Ovary (tissue), 9 donors: ENCODE data around the gene MKRN2OS. TPM values are rescaled to one million over a fixed set of nuclear protein-coding genes. Genes with fewer than 3 reads are reported as not detected.
"Not testable (repeated sequence)": the region's sequence is repeated elsewhere in the genome, so short reads cannot be mapped to it uniquely, and the experiment has no call there.

Experiments used
- DNase-seq, 5 donors: peaks; one replicate each; pipeline ENCODE4 v3.0.0-alpha.2; 2019 to 2020
- H3K27ac ChIP-seq, 2 donors: fragments of 200-600 bp; one replicate each; pipeline versions ENCODE4 v1.5.1 to v1.8.0; 2019 to 2022
- H3K27me3 ChIP-seq: fragments of 200-600 bp; one replicate; pipeline ENCODE4 v1.8.0; 2022
- H3K36me3 ChIP-seq: fragments of 200-600 bp; sonication (generic); one replicate; pipeline ENCODE4 v1.5.1; 2019
- H3K4me1 ChIP-seq: one replicate; pipeline ENCODE4 v1.8.1; 2013; ENCODE audit warnings: mild to moderate bottlenecking, moderate library complexity; ENCODE audit not compliant: insufficient read depth
- H3K4me3 ChIP-seq: fragments of 200-600 bp; sonication (generic); one replicate; pipeline ENCODE4 v1.5.1; 2017
- H3K9me3 ChIP-seq, 2 donors: fragments of 200-600 bp in 1 of 2; sonication (generic) in 1 of 2; one replicate each; pipeline versions ENCODE4 v1.5.1 to v1.8.1; 2013 to 2019; ENCODE audit warnings: mild to moderate bottlenecking in 1 of 2, moderate library complexity in 1 of 2
- EP300 ChIP-seq: sonication (generic); formaldehyde crosslinking; IDR thresholded peaks from one replicate; pipeline ENCODE4 v1.6.1; 2017; ENCODE audit warnings: antibody characterized with exemption
- POLR2A ChIP-seq: fragments of 450-650 bp; IDR thresholded peaks from one replicate; pipeline ENCODE4 v1.6.1; 2017; ENCODE audit warnings: antibody characterized with exemption, mild to moderate bottlenecking, moderate library complexity
- WGBS, 3 donors: extraction: QIAGEN DNeasy Blood & Tissue Kit in 1 of 3; methylation state at CpG; one replicate each; pipeline versions ENCODE4 v1.1.5 to v1.1.7; 2013 to 2017; 5-methylcytosine and 5-hydroxymethylcytosine counted together
- intact Hi-C, 4 donors: fragments of 100-400 bp; cut with DNase I; formaldehyde crosslinking; loops; one replicate each; pipeline versions ENCODE4 v1.11.0 to v1.15.1; 2022 to 2023
- polyA plus RNA-seq, 2 donors: library from polyadenylated mRNA; stranded (reverse); fragments of 200-250 nt in 1 of 2; fragments of 350-450 nt in 1 of 2; fragmentation: Illumina TruSeq in 1 of 2; extraction: RNeasy Lipid Tissue Mini Kit (QIAGEN cat#74804) in 1 of 2; gene quantifications; one replicate each; pipeline ENCODE4 v1.2.3, GENCODE V29; 2013 to 2014
- total RNA-seq, 7 donors: library from RNA; depleted of rRNA in 2 of 7; stranded (reverse); fragments of >200 nt in 2 of 7; fragmentation: NEBNext Ultra II Directional in 3 of 7; extraction: Animal tissue kit (Norgen Biotek cat#: 25700) in 3 of 7; gene quantifications; one replicate each; pipeline versions ENCODE4 v1.1.0 to v1.2.4, GENCODE V29; 2016 to 2023
- TF ChIP-seq, protein P1 (sequence below), 3 donors: fragments of 450-650 bp in 2 of 3; fragments of 200-600 bp in 1 of 3; IDR thresholded peaks; one replicate each; pipeline versions ENCODE4 v1.5.1 to v1.8.0; 2016 to 2022; ENCODE audit warnings: antibody characterized with exemption in 3 of 3, mild to moderate bottlenecking in 1 of 3
- donor health status: DM: no; HTN: no; CAD: no; lungs with moderate emphysema.
- donor health status: DM: no; HTN: no; CAD: no.
- donor health status: Bipolar disorder and iron deficiency.
- donor health status: DM: yes; HTN: yes; CAD: no.
- donor health status: DM: no; HTN: no; CAD: no.
- donor health status: DM: yes; HTN: yes; CAD: no.

Gene MKRN2OS
- total and polyA plus RNA-seq, 9 donors, result 0.27 to 1.1 TPM; not detected in 7

- intact Hi-C loops, result no loop called here
- Histone ChIP-seq H3K27ac (no peak overlapping the region), H3K4me3 (no peak overlapping the region), H3K27me3 (no peaks in the 10 kb centered on the region), H3K4me1 (peaks cover 1% of the 10 kb centered on the region), H3K9me3 (no peaks in the 10 kb centered on the region), H3K36me3 (no peaks in the 10 kb centered on the region)
- no peak for DNase-seq
- WGBS, 3 donors, result 64 to 78% (median 71%) methylated on average over 7 of the region's 7 CpGs
- TF ChIP-seq, protein P1, sequence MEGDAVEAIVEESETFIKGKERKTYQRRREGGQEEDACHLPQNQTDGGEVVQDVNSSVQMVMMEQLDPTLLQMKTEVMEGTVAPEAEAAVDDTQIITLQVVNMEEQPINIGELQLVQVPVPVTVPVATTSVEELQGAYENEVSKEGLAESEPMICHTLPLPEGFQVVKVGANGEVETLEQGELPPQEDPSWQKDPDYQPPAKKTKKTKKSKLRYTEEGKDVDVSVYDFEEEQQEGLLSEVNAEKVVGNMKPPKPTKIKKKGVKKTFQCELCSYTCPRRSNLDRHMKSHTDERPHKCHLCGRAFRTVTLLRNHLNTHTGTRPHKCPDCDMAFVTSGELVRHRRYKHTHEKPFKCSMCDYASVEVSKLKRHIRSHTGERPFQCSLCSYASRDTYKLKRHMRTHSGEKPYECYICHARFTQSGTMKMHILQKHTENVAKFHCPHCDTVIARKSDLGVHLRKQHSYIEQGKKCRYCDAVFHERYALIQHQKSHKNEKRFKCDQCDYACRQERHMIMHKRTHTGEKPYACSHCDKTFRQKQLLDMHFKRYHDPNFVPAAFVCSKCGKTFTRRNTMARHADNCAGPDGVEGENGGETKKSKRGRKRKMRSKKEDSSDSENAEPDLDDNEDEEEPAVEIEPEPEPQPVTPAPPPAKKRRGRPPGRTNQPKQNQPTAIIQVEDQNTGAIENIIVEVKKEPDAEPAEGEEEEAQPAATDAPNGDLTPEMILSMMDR (IDR thresholded peaks at IDR 0.05), result no peak
- TF ChIP-seq POLR2A (no peak), EP300 (no peak)
Observed at GRCh38 chr3:12549971-12550760, 4.9 kb upstream of the MKRN2OS start.

DNA sequence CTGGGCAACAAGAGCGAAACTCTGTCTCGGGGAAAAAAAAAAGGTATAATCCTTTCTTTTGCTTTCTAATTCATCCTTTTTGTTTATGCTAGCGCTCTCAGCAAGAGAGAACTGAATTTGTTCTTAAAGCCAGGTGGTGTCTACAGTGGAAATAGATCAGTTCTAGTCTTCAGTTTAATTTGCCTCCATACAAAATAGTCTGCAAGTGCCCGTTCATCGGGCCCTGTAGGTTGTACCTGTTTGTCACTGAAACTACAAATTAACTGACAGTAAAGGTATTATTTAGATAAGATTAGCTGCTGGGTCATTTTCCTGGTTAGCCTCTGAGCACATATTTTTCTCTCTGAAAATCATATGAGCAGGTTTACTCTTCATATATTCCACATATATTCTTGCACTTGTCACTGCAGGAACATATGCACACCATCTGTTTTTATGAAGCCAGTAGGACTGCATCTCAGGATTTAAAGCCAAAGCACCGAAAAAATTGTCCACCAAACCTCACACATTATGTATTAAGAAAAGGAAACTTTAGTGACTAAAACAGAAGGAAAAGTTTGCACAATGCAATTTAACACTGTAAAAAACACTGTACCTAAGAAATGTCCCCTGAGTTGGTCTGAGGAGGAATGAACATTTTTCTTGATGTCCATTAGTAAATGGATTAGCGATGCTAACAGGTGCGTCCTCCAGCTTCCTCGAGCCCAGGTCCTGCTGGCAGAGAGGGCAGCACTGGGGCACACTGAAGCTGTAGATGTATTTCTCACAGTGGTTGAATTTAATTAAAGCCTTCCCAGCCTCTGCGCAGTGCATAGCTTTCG is 437 bp downstream of the MKRN2OS start:
- Histone ChIP-seq H3K36me3 (no peaks in the 10 kb centered on the region), H3K27ac (no peak overlapping the region), H3K27me3 (no peaks in the 10 kb centered on the region), H3K9me3 (no peaks in the 10 kb centered on the region), H3K4me3 (no peak overlapping the region), H3K4me1 (no peaks in the 10 kb centered on the region)
- 59 to 73% (median 60%) methylated on average over 11 of the region's 11 CpGs for WGBS, 3 donors
- intact Hi-C loops, result no loop called here
- no peak for DNase-seq
- TF ChIP-seq EP300 (no peak), POLR2A (no peak)
- TF ChIP-seq, protein P1 (IDR thresholded peaks at IDR 0.05), result no peak

GRCh38 chr3:12543497-12543896 is 1.8 kb downstream of the MKRN2OS start:
- H3K4me1 ChIP-seq, H3K4me3 ChIP-seq, H3K27me3 ChIP-seq, H3K27ac ChIP-seq, DNase-seq, H3K36me3 ChIP-seq, H3K9me3 ChIP-seq, intact Hi-C loops: not testable (repeated sequence)
- WGBS, 3 donors, result 78 to 84% (median 78%) methylated on average over 12 of the region's 12 CpGs

GRCh38 chr3:12541625-12542024 is 3.7 kb downstream of the MKRN2OS start:
- no peaks in the 10 kb centered on the region for H3K27me3 ChIP-seq
- intact Hi-C loops, result no loop called here
- H3K4me3 ChIP-seq, result no peak overlapping the region
- no peaks in the 10 kb centered on the region for H3K9me3 ChIP-seq
- no peaks in the 10 kb centered on the region for H3K36me3 ChIP-seq
- 58 to 71% (median 59%) methylated on average over 8 of the region's 8 CpGs for WGBS, 3 donors
- H3K4me1 ChIP-seq, result no peaks in the 10 kb centered on the region
- peak in 2 of 5 donors; percentile 20 to 26 for DNase-seq
- H3K27ac ChIP-seq, result no peak overlapping the region
- TF ChIP-seq, protein P1 (IDR thresholded peaks at IDR 0.05), result no peak
- TF ChIP-seq POLR2A, result no peak
- TF ChIP-seq EP300, result no peak
